Subcutaneous abdominal adipose tissue (tissue), 5 donors: ENCODE results near the gene CDKAL1.

Source experiments
- H3K27ac ChIP-seq: one replicate; pipeline ENCODE4 v1.7.0; 2013; ENCODE audit warnings: low read depth, mild to moderate bottlenecking, inconsistent platforms, low read length, moderate library complexity
- H3K27me3 ChIP-seq, 5 donors: one replicate each; pipeline ENCODE4 v1.7.0; 2013; ENCODE audit warnings: low read length in 5 of 5, inconsistent platforms in 1 of 5; ENCODE audit not compliant: control insufficient read depth in 5 of 5, insufficient read depth in 4 of 5
- H3K36me3 ChIP-seq, 5 donors: one replicate each; pipeline ENCODE4 v1.7.0; 2013; ENCODE audit warnings: low read length in 5 of 5; ENCODE audit not compliant: control insufficient read depth in 5 of 5, insufficient read depth in 5 of 5
- H3K4me1 ChIP-seq, 5 donors: one replicate each; pipeline ENCODE4 v1.7.0; 2013; ENCODE audit warnings: low read length in 5 of 5, mild to moderate bottlenecking in 3 of 5, moderate library complexity in 1 of 5; ENCODE audit not compliant: control insufficient read depth in 5 of 5, insufficient read depth in 5 of 5
- H3K4me3 ChIP-seq, 5 donors: one replicate each; pipeline ENCODE4 v1.7.0; 2013; ENCODE audit warnings: low read length in 5 of 5, low read depth in 1 of 5
- H3K9ac ChIP-seq, 5 donors: one replicate each; pipeline ENCODE4 v1.7.0; 2013; ENCODE audit warnings: low read length in 5 of 5, mild to moderate bottlenecking in 4 of 5, moderate library complexity in 3 of 5
- H3K9me3 ChIP-seq, 5 donors: one replicate each; pipeline ENCODE4 v1.7.0; 2013; ENCODE audit warnings: low read length in 5 of 5; ENCODE audit not compliant: control insufficient read depth in 5 of 5
- donor health status: healthy.
- donor health status: healthy.
- donor health status: healthy.
- donor health status: healthy.
- donor health status: healthy.

CDKAL1 gene

GRCh38 chr6:21102624-21103023 lies 568.4 kb downstream of the CDKAL1 start:
- peaks cover 0 to 16% (median 7%) of the 10 kb centered on the region in 5 donors for H3K4me1 ChIP-seq
- H3K4me3 ChIP-seq = no peak overlapping the region
- H3K27me3 ChIP-seq = no peaks in the 10 kb centered on the region
- no peak overlapping the region for H3K27ac ChIP-seq
- H3K36me3 ChIP-seq = no peaks in the 10 kb centered on the region
- H3K9me3 ChIP-seq = no peaks in the 10 kb centered on the region
- H3K9ac ChIP-seq = no peak overlapping the region

DNA sequence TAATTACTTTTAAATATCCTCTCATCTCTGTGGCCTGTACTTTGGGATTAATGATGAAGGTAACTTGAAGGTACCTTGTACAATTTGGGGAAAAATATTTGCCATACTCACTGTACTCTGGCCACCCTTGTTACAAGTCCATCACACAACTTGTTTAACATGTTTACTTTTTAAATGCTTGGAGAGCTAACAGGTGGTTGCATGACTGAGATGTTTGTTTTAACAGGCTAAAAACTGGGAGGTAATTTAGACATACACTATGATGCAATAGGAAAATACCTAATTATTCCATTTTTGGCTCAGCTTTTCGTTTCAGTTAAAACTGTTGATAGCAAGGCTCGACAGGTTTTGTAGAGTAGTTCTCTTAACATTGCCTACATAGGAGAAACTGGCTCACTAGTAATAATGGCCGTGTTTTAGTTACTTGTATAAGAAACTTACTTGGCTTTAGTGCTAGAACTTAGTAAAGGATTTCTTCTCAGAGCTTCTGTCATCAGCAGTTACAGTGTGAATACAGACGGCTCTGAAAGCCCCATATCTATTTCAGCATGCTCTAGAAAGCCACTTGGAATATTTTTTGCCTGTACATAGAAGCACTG lies 569.5 kb downstream of the CDKAL1 start:
- Histone ChIP-seq H3K27me3 (no peaks in the 10 kb centered on the region), H3K27ac (no peak overlapping the region), H3K4me1 (peaks cover 0 to 16% (median 7%) of the 10 kb centered on the region in 5 donors), H3K36me3 (no peaks in the 10 kb centered on the region), H3K4me3 (no peak overlapping the region), H3K9ac (no peak overlapping the region), H3K9me3 (no peaks in the 10 kb centered on the region)

- Histone ChIP-seq H3K4me1 (peaks cover 0 to 16% (median 7%) of the 10 kb centered on the region in 5 donors), H3K36me3 (no peaks in the 10 kb centered on the region), H3K9me3 (no peaks in the 10 kb centered on the region), H3K4me3 (no peak overlapping the region), H3K27me3 (no peaks in the 10 kb centered on the region), H3K27ac (no peak overlapping the region), H3K9ac (no peak overlapping the region)
Observed at GRCh38 chr6:21104288-21104687, 570.0 kb downstream of the CDKAL1 start.

DNA sequence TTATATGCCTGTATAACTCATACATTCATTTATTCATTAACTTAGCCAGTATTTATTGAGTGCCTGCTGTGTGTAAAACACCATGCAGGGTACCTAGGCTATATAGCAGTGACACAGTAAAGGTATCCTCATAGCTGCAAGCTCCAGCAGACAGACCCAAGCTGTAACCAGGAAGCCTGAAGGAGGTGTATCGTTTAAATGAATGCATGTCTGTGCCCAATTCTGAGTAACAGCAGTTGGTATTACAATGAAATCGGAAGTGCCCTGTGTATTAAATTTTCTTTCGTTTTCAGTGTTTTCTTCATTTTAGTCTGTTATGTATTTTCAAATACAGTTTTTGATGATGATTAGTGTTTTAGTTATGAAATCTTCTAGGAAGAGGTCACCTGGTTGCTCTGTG lies 573.5 kb downstream of the CDKAL1 start:
- H3K36me3 ChIP-seq = no peaks in the 10 kb centered on the region
- no peak overlapping the region for H3K27ac ChIP-seq
- peaks cover 0 to 10% (median 0%) of the 10 kb centered on the region in 5 donors for H3K4me1 ChIP-seq
- no peaks in the 10 kb centered on the region for H3K27me3 ChIP-seq
- H3K9ac ChIP-seq = no peak overlapping the region
- no peaks in the 10 kb centered on the region for H3K9me3 ChIP-seq
- no peak overlapping the region for H3K4me3 ChIP-seq

DNA sequence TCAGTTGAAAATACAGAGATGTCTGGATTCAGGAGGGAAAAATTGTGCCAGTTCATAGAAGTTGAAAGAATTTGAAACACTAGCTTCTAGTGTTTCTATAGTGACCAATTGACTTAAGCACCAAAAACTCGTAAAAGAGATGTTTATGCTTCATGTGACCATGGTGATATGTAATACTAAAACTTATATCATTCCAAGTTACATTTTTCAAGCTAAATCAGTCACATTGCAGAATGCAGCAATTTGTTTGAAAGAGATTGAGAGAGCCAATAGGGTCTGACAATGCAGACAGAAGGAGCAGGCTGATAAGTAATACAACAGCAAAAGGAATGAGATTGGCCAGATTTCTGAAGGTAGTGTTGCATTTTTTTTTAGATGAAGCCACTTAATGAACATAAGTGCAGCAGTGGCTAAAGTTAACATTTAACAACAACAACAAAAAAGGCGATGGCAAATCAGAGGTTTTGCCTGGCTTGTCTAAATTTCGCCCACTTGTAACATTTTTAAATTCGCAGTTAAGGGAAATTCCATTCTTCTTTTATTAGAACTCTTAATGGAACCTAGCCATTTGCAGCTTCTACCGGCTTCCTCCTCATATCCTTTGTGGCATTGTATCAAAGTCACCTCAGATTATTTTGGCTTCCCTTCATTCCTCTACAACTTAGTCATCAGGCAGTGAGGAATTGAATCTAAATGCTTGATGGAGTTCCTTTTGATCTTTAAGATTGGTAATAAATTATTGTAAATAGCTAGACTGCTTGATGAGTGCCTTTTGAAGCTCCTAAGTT lies 575.3 kb downstream of the CDKAL1 start:
- Histone ChIP-seq H3K36me3 (no peaks in the 10 kb centered on the region), H3K4me1 (peaks cover 0 to 10% (median 0%) of the 10 kb centered on the region in 5 donors), H3K4me3 (no peak overlapping the region), H3K27me3 (no peaks in the 10 kb centered on the region), H3K27ac (no peak overlapping the region), H3K9me3 (no peaks in the 10 kb centered on the region), H3K9ac (no peak overlapping the region)

DNA sequence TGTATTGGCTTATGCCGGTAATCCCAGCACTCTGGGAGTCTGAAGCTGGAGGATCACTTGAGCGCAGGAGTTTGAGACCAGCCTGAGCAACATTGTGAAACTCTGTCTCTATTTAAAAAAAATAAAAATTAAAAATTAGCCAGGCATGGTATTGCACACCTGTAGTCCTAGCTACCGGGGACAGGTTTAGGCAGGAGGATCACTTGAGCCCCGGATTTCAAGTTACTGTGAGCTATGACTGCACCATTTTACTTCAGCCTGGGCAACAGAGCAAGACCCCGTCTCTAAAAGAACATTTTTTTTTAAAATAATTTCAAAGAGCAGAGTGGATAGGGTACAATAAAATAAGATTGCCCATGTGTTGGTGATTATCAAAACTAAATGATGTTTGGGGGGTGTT lies 576.4 kb downstream of the CDKAL1 start:
- no peaks in the 10 kb centered on the region for H3K9me3 ChIP-seq
- no peak overlapping the region for H3K4me3 ChIP-seq
- H3K9ac ChIP-seq = no peak overlapping the region
- H3K27ac ChIP-seq = no peak overlapping the region
- no peaks in the 10 kb centered on the region for H3K27me3 ChIP-seq
- no peaks in the 10 kb centered on the region for H3K36me3 ChIP-seq
- H3K4me1 ChIP-seq = peaks cover 0 to 10% (median 5%) of the 10 kb centered on the region in 5 donors

GRCh38 chr6:21111093-21111725 lies 577.0 kb downstream of the CDKAL1 start:
- H3K9me3 ChIP-seq = no peaks in the 10 kb centered on the region
- H3K9ac ChIP-seq = no peak overlapping the region
- H3K36me3 ChIP-seq = no peaks in the 10 kb centered on the region
- H3K27me3 ChIP-seq = no peaks in the 10 kb centered on the region
- H3K4me3 ChIP-seq = no peak overlapping the region
- H3K27ac ChIP-seq = no peak overlapping the region
- H3K4me1 ChIP-seq = peaks cover 0 to 10% (median 5%) of the 10 kb centered on the region in 5 donors

- Histone ChIP-seq H3K4me1 (peaks cover 0 to 8% (median 2%) of the 10 kb centered on the region in 5 donors), H3K27me3 (no peaks in the 10 kb centered on the region), H3K36me3 (no peaks in the 10 kb centered on the region), H3K9ac (no peak overlapping the region), H3K4me3 (no peak overlapping the region), H3K27ac (no peak overlapping the region), H3K9me3 (no peaks in the 10 kb centered on the region)
Observed at GRCh38 chr6:21115111-21115510, 580.9 kb downstream of the CDKAL1 start.

GRCh38 chr6:21116736-21117135 lies 582.5 kb downstream of the CDKAL1 start:
- Histone ChIP-seq H3K4me3 (no peak overlapping the region), H3K27me3 (no peaks in the 10 kb centered on the region), H3K27ac (no peak overlapping the region), H3K9me3 (no peaks in the 10 kb centered on the region), H3K36me3 (no peaks in the 10 kb centered on the region), H3K9ac (no peak overlapping the region), H3K4me1 (peaks cover 0 to 8% (median 0%) of the 10 kb centered on the region in 5 donors)

DNA sequence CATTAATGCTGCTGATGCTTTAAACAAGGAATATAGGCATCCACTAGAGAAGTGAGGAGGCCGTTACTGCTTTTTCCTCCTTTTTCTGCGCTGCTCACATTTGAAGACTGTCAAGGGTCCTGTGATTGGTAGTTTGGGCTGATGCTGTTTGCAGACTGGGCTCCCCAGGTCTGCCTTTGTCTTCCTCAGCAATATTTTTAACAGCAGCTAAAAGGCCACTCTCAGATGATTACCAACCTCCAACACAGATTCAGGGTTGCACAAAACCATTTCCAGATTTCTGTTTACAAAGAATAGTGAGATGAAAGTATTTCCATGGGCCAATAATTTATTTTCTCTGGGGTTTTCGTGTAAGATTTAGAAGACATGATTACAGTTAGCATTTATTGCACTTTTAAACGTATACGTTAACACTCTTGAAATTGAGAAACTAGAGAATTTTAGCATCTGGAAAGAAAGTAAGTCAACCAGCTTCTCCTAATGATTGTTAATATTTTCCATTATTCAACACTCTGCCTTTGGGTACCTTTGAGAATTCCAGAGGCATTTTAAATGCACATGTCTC lies 584.0 kb downstream of the CDKAL1 start:
- H3K9ac ChIP-seq = no peak overlapping the region
- no peak overlapping the region for H3K4me3 ChIP-seq
- no peaks in the 10 kb centered on the region for H3K27me3 ChIP-seq
- H3K9me3 ChIP-seq = no peaks in the 10 kb centered on the region
- H3K4me1 ChIP-seq = peaks cover 0 to 8% (median 0%) of the 10 kb centered on the region in 5 donors
- H3K27ac ChIP-seq = no peak overlapping the region
- no peaks in the 10 kb centered on the region for H3K36me3 ChIP-seq
